C4-2B (cell line): ENCODE measurements around the gene WFDC1.

Experiments used
- ZFX ChIP-seq: fragments of 450-650 bp; IDR thresholded peaks from 2 replicates; pipeline ENCODE4 v1.6.1; 2017
- TF ChIP-seq, protein P1 (sequence below): fragments of 450-650 bp; conservative IDR thresholded peaks from 2 replicates; pipeline ENCODE4 v1.5.1; 2017; ENCODE audit warnings: mild to moderate bottlenecking

GRCh38 chr16:84272740-84273320 lies 21.8 kb upstream of the WFDC1 start:
- TF ChIP-seq, protein P1, sequence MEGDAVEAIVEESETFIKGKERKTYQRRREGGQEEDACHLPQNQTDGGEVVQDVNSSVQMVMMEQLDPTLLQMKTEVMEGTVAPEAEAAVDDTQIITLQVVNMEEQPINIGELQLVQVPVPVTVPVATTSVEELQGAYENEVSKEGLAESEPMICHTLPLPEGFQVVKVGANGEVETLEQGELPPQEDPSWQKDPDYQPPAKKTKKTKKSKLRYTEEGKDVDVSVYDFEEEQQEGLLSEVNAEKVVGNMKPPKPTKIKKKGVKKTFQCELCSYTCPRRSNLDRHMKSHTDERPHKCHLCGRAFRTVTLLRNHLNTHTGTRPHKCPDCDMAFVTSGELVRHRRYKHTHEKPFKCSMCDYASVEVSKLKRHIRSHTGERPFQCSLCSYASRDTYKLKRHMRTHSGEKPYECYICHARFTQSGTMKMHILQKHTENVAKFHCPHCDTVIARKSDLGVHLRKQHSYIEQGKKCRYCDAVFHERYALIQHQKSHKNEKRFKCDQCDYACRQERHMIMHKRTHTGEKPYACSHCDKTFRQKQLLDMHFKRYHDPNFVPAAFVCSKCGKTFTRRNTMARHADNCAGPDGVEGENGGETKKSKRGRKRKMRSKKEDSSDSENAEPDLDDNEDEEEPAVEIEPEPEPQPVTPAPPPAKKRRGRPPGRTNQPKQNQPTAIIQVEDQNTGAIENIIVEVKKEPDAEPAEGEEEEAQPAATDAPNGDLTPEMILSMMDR, result no peak
- no peak for TF ChIP-seq ZFX
